ELF-1 (cell line): ENCODE measurements around the gene NPY1R.

Experiments used
- DNase-seq: peaks from one replicate; pipeline ENCODE4 v3.0.0-alpha.2; 2016; ENCODE audit warnings: low read depth, low spot score

NPY1R gene

GRCh38 chr4:163279713-163280112, 52.7 kb downstream of the NPY1R start:
- no peak for DNase-seq

GRCh38 chr4:163274861-163275260, 57.5 kb downstream of the NPY1R start:
- DNase-seq = no peak
